K562 (cell line): Measurements from ENCODE around the gene HNRNPA3. TPM values are rescaled to one million over a fixed set of nuclear protein-coding genes. Genes with fewer than 3 reads are reported as not detected.

ENCODE experiments used
- BCLAF1 ChIP-seq, 2 experiments: fragments of 450-650 bp in 1 of 2; IDR thresholded peaks; 2 replicates each; pipeline ENCODE4 v1.6.1; 2011 to 2017; ENCODE audit warnings: low read depth in 2 of 2, antibody characterized with exemption in 1 of 2, borderline replicate concordance in 1 of 2, low read length in 1 of 2, mild to moderate bottlenecking in 1 of 2, mixed read lengths in 1 of 2; ENCODE audit not compliant: control insufficient read depth in 1 of 2
- BHLHE40 ChIP-seq: IDR thresholded peaks from 2 replicates; pipeline ENCODE4 v1.6.1; 2011; ENCODE audit warnings: low read length, improper control_type of control experiment
- DMBX1 ChIP-seq: fragments of 250-450 bp; sonication (Bioruptor Pico); IDR thresholded peaks from 2 replicates; pipeline ENCODE4 v1.8.0; 2022; ENCODE audit warnings: inconsistent platforms, mild to moderate bottlenecking, moderate library complexity, borderline replicate concordance
- L3MBTL2 ChIP-seq: fragments of 450-650 bp; IDR thresholded peaks from 2 replicates; pipeline ENCODE4 v1.6.1; 2016; ENCODE audit warnings: mild to moderate bottlenecking, moderate library complexity
- MLX ChIP-seq, 2 experiments: fragments of 450-650 bp in 1 of 2; sonication (generic) in 1 of 2; formaldehyde crosslinking; conservative IDR thresholded peaks; 2 replicates each; pipeline versions ENCODE4 v1.4.0 to v1.8.1; 2020 to 2022; ENCODE audit warnings: mild to moderate bottlenecking in 1 of 2, missing genetic modification reagents in 1 of 2
- PHTF2 ChIP-seq: fragments of 250-450 bp; sonication (Bioruptor Pico); IDR thresholded peaks from 2 replicates; pipeline ENCODE4 v1.5.0; 2021; ENCODE audit warnings: mild to moderate bottlenecking
- POLR2B ChIP-seq: fragments of 450-650 bp; IDR thresholded peaks from 2 replicates; pipeline ENCODE4 v1.6.1; 2018; ENCODE audit warnings: low read depth; ENCODE audit not compliant: partially characterized antibody
- RAD51 ChIP-seq: fragments of 450-650 bp; IDR thresholded peaks from 2 replicates; pipeline ENCODE4 v1.7.1; 2016; ENCODE audit warnings: low read depth, mild to moderate bottlenecking, borderline replicate concordance
- SP2 ChIP-seq: IDR thresholded peaks from 2 replicates; pipeline ENCODE4 v1.6.1; 2011; ENCODE audit warnings: mild to moderate bottlenecking, low read depth, low read length, moderate library complexity; ENCODE audit not compliant: poor library complexity, severe bottlenecking; ENCODE audit errors: extremely low read depth
- SRSF1 ChIP-seq: fragments of 200-400 bp; formaldehyde crosslinking; IDR thresholded peaks from 2 replicates; pipeline ENCODE4 v1.6.1; 2017; ENCODE audit warnings: mild to moderate bottlenecking, low read depth, low read length, moderate library complexity
- TCF7 ChIP-seq: sonication (generic); IDR thresholded peaks from 2 replicates; pipeline ENCODE4 v1.6.1; 2016; ENCODE audit warnings: antibody characterized with exemption, borderline replicate concordance
- TEAD2 ChIP-seq: fragments of 450-650 bp; IDR thresholded peaks from 2 replicates; pipeline ENCODE4 v1.6.1; 2016; ENCODE audit warnings: missing genetic modification characterization, control low read depth, missing compliant biosample characterization
- ZBTB7A ChIP-seq: IDR thresholded peaks from 2 replicates; pipeline ENCODE4 v1.6.1; 2011; ENCODE audit warnings: low read depth, mild to moderate bottlenecking, low read length, moderate library complexity, borderline replicate concordance; ENCODE audit not compliant: control insufficient read depth
- ZFPM2 ChIP-seq: fragments of 250-450 bp; sonication (Bioruptor Pico); IDR thresholded peaks from 2 replicates; pipeline ENCODE4 v1.5.1; 2022; ENCODE audit warnings: mild to moderate bottlenecking
- ZKSCAN8 ChIP-seq: fragments of 200-800 bp; sonication (Bioruptor generic); IDR thresholded peaks from 2 replicates; pipeline ENCODE4 v1.6.1; 2016; ENCODE audit warnings: missing genetic modification characterization, missing compliant biosample characterization
- ZNF224 ChIP-seq: sonication (generic); formaldehyde crosslinking; IDR thresholded peaks from 2 replicates; pipeline ENCODE4 v1.8.0; 2022; ENCODE audit warnings: mild to moderate bottlenecking, missing genetic modification reagents
- ZNF449 ChIP-seq: fragments of 250-450 bp; sonication (Bioruptor Pico); IDR thresholded peaks from 2 replicates; pipeline ENCODE4 v1.8.0; 2022; ENCODE audit warnings: moderate library complexity, mild to moderate bottlenecking, inconsistent platforms
- ZNF717 ChIP-seq: fragments of 250-450 bp; sonication (Bioruptor Pico); IDR thresholded peaks from 2 replicates; pipeline ENCODE4 v1.5.0; 2021
- ZSCAN32 ChIP-seq: fragments of 450-650 bp; formaldehyde crosslinking; IDR thresholded peaks from 2 replicates; pipeline ENCODE4 v1.4.0; 2020; ENCODE audit warnings: mild to moderate bottlenecking, moderate library complexity
- polyA plus RNA-seq, 8 experiments: library from polyadenylated mRNA; depleted of rRNA in 4 of 8; stranded (reverse) in 5 of 8; unstranded in 3 of 8; fragments of >200 nt; fragmentation: Nextera tagmentation in 2 of 8; fragmentation: Illumina TruSeq in 1 of 8; extraction: Ambion mirVana in 2 of 8; extraction: Trizol in 1 of 8; gene quantifications; 2 replicates each; pipeline versions ENCODE4 v1.2.1 to v1.2.3, GENCODE V29; 2011 to 2014; ENCODE audit warnings: inconsistent platforms in 1 of 8, missing spikeins in 1 of 8
- total RNA-seq, 7 experiments: library from RNA; depleted of rRNA in 6 of 7; stranded (reverse); fragments of >200 nt in 6 of 7; fragmentation: Illumina TruSeq in 2 of 7; extraction: Trizol in 2 of 7; gene quantifications; 2 replicates each; pipeline versions ENCODE4 v1.2.1 to v1.2.3, GENCODE V29; 2011 to 2021; ENCODE audit warnings: low replicate concordance in 1 of 7
- TF ChIP-seq, protein P1 (sequence below): fragments of 250-450 bp; sonication (Bioruptor Pico); IDR thresholded peaks from 2 replicates; pipeline ENCODE4 v1.5.0; 2021
- TF ChIP-seq, protein P2 (sequence below): fragments of 450-650 bp; IDR thresholded peaks from one replicate; pipeline ENCODE4 v1.6.1; 2018; ENCODE audit warnings: mild to moderate bottlenecking, moderate library complexity; ENCODE audit not compliant: partially characterized antibody

The HNRNPA3 gene
- total and polyA plus RNA-seq, 9 of the 15 experiments (the other 6 are each of a cell fraction or from before 2014, with no cell fraction given) = 72.8 to 428 (median 192) TPM

DNA sequence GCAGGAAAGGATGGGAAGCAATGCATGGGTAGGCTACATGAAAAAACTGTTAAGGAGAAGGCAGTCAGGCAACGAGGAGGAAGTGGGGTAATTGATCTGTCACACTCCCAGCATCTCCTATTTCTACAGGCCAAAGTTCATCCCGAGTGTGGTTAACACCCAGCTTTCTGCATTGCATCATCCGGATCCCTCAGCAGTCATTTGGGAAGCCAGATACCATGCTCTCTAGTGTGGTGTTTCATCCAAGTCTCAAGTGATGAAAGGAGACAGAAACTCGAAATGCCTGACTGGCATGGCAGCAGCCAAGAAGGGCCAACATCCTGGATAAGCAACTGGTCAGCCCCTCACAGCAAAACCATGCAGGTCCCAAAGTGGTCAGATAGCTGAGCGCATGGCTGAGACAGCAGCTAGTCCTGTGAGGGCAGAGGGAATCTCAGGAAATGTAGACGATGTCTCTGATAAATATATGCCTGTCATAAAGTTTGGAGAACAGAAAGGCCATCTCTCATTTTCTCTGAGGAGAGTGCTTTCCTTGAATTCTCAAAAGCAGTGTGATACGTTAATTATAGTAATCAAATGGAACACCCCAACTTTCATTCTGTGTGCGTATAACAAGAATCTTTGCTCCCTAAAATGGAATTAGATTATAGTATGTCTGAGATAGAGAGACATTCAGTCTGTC is 24.8 kb upstream of the HNRNPA3 start (continued):
- TF ChIP-seq BCLAF1 (IDR thresholded peaks at IDR 0.05; ENCODE audit: borderline replicate concordance in 1 of 2, control insufficient read depth in 1 of 2, low read depth in 2 of 2, low read length in 1 of 2) (no peak), BHLHE40 (no peak; the same call in 1 of the 2 replicates), ZNF717 (CRISPR knock-in tag) (no peak), MLX (CRISPR knock-in tag; conservative IDR thresholded peaks at IDR 0.05) (no peak), PHTF2 (no peak), RAD51 (no peak), TCF7 (no peak), ZFPM2 (CRISPR knock-in tag) (no peak), L3MBTL2 (peak; percentile 86), POLR2B (no peak), TEAD2 (tag) (no peak), ZKSCAN8 (CRISPR knock-in tag) (no peak), SRSF1 (no peak), ZNF224 (CRISPR knock-in tag) (no peak), ZNF449 (CRISPR knock-in tag) (0 out of 2 replicates have a peak, but pooled peaks have one; percentile 43), SP2 (no peak), DMBX1 (peak; percentile 96), ZBTB7A (no peak), ZSCAN32 (peak; percentile 85)
- TF ChIP-seq, protein P1, sequence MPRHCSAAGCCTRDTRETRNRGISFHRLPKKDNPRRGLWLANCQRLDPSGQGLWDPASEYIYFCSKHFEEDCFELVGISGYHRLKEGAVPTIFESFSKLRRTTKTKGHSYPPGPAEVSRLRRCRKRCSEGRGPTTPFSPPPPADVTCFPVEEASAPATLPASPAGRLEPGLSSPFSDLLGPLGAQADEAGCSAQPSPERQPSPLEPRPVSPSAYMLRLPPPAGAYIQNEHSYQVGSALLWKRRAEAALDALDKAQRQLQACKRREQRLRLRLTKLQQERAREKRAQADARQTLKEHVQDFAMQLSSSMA (CRISPR knock-in tag) = no peak
- TF ChIP-seq, protein P2, sequence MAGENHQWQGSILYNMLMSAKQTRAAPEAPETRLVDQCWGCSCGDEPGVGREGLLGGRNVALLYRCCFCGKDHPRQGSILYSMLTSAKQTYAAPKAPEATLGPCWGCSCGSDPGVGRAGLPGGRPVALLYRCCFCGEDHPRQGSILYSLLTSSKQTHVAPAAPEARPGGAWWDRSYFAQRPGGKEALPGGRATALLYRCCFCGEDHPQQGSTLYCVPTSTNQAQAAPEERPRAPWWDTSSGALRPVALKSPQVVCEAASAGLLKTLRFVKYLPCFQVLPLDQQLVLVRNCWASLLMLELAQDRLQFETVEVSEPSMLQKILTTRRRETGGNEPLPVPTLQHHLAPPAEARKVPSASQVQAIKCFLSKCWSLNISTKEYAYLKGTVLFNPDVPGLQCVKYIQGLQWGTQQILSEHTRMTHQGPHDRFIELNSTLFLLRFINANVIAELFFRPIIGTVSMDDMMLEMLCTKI = no peak
